ENCODE results near the gene BRD9.

Gene BRD9

DNA sequence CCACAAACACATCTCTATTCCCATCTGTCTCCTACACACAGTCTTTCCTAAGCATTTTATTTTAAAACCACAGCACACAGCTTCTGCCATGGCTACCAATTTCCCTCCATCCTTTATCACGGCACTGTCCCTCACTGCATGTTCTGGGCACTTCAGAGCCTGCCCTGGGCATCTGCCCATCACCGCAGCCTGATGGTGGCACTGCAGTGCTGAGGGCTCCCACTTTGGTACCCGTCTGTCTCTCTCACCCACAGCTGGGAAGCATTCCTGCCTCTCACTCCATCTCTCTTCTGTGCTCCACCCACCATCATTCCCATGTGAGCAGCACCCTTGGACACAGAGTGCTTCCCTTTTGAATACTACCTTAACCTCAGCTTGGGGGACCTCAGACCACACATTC is 73.5 kb downstream of the BRD9 start:
- DNase-seq (ENCODE audit: low read depth in 1 of 2, low spot score in 1 of 2): no peak

DNA sequence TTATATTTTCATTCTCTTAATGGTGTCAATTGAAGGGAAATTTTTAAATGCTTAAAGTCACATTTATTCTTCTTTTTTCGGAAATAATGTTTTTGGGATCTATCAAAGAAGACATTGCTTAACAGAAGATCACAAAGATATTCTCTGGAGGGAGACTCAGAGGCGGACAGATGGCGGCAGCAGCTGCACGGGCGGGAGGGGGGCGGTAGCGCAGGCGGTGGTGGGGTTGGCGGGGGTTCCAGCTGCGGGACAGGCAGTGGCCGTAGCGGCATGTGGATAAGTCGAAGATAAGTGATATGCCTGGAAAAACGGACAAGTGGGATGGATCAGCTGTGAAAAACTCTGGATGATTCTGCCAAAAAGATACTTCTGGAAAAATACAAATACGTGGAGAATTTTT is 76.4 kb downstream of the BRD9 start:
- DNase-seq (ENCODE audit: low read depth in 1 of 2, low spot score in 1 of 2): no peak

DNA sequence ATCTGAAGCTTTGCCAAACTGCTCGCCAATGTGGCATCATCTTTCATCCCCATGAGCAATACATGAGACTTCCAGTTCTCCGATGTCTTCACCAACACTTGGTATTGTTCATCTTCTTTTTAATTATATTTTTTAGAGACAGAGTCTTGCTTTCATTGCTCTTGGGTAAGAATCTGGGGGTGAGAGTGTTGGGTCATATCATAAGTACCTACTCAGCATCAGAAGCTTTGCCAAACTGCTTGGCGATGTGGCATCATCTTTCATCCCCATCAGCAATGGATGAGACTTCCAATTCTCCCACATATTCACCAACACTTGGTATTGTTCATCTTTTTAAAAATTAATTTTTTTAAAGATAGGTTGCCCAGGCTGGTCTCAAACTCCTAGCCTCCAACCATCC is 77.2 kb downstream of the BRD9 start:
- DNase-seq (ENCODE audit: low read depth in 1 of 2, low spot score in 1 of 2): no peak
